Astrocyte (in vitro differentiated cells and primary cell): ENCODE measurements around the gene LLCFC1. TPM values are rescaled to one million over a fixed set of nuclear protein-coding genes. Genes with fewer than 3 reads are reported as not detected.

Experiments
- DNase-seq: peaks from one replicate; pipeline ENCODE4 v3.0.0-alpha.2; 2010; ENCODE audit warnings: low read depth
- FAIRE-seq: peaks from 2 replicates; lab custom pipeline; 2011; peaks lifted over from hg19 to GRCh38; lab: Jason Lieb, UNC
- H2AFZ ChIP-seq: 2 replicates; pipeline ENCODE4 v1.6.0; 2012; ENCODE audit warnings: low read depth, low read length, inconsistent platforms
- H3K27ac ChIP-seq: 2 replicates; pipeline ENCODE4 v1.5.1; 2011; ENCODE audit warnings: low read depth, low read length, inconsistent platforms
- H3K27me3 ChIP-seq: 2 replicates; pipeline ENCODE4 v1.6.0; 2011; ENCODE audit warnings: low read length, inconsistent platforms; ENCODE audit not compliant: insufficient read depth
- H3K36me3 ChIP-seq: 2 replicates; pipeline ENCODE4 v1.5.1; 2011; ENCODE audit warnings: low read length, inconsistent platforms; ENCODE audit not compliant: insufficient read depth
- H3K4me1 ChIP-seq: 2 replicates; pipeline ENCODE4 v1.5.1; 2011; ENCODE audit warnings: low read length, inconsistent platforms; ENCODE audit not compliant: insufficient read depth
- H3K4me2 ChIP-seq: 2 replicates; pipeline ENCODE4 v1.6.0; 2012; ENCODE audit warnings: low read length, inconsistent platforms
- H3K4me3 ChIP-seq: 2 replicates; pipeline ENCODE4 v1.5.1; 2011; ENCODE audit warnings: low read depth, mild to moderate bottlenecking, low read length, inconsistent platforms; ENCODE audit not compliant: insufficient read depth
- H3K79me2 ChIP-seq: 2 replicates; pipeline ENCODE4 v1.6.0; 2012; ENCODE audit warnings: mild to moderate bottlenecking, low read length, inconsistent platforms; ENCODE audit not compliant: insufficient read depth
- H3K9ac ChIP-seq: 2 replicates; pipeline ENCODE4 v1.6.0; 2012; ENCODE audit warnings: mild to moderate bottlenecking, low read length, inconsistent platforms
- H3K9me3 ChIP-seq: 2 replicates; pipeline ENCODE4 v1.5.1; 2012; ENCODE audit warnings: low read depth, mild to moderate bottlenecking, low read length, inconsistent platforms; ENCODE audit not compliant: insufficient read depth
- H4K20me1 ChIP-seq: 2 replicates; pipeline ENCODE4 v1.6.0; 2012; ENCODE audit warnings: low read length, inconsistent platforms; ENCODE audit not compliant: insufficient read depth
- H3K27ac Mint-ChIP-seq: one replicate; pipeline ENCODE4 v1.8.0; 2021; ENCODE audit warnings: mild to moderate bottlenecking, mixed read lengths; ENCODE audit not compliant: unreplicated experiment
- H3K27me3 Mint-ChIP-seq: one replicate; pipeline ENCODE4 v1.8.0; 2021; ENCODE audit warnings: low read depth, mixed read lengths; ENCODE audit not compliant: unreplicated experiment
- H3K36me3 Mint-ChIP-seq: one replicate; pipeline ENCODE4 v1.8.0; 2021; ENCODE audit warnings: low read depth, mixed read lengths; ENCODE audit not compliant: unreplicated experiment
- H3K4me1 Mint-ChIP-seq: one replicate; pipeline ENCODE4 v1.8.0; 2021; ENCODE audit warnings: low read depth, mixed read lengths; ENCODE audit not compliant: unreplicated experiment
- H3K4me3 Mint-ChIP-seq: one replicate; pipeline ENCODE4 v1.8.0; 2021; ENCODE audit warnings: mild to moderate bottlenecking, moderate library complexity, mixed read lengths; ENCODE audit not compliant: unreplicated experiment
- H3K9me3 Mint-ChIP-seq: one replicate; pipeline ENCODE4 v1.8.0; 2021; ENCODE audit warnings: mild to moderate bottlenecking, mixed read lengths; ENCODE audit not compliant: unreplicated experiment
- EZH2 ChIP-seq: IDR thresholded peaks from 2 replicates; pipeline ENCODE4 v1.6.1; 2012; ENCODE audit warnings: mild to moderate bottlenecking, low read length, inconsistent platforms; ENCODE audit not compliant: insufficient read depth
- total RNA-seq: library from RNA; stranded (reverse); gene quantifications from 2 replicates; pipeline ENCODE4 v1.2.1, GENCODE V29; 2021
- TF ChIP-seq, protein P1 (sequence below): IDR thresholded peaks from 2 replicates; pipeline ENCODE4 v1.5.1; 2011; ENCODE audit warnings: low read depth, mild to moderate bottlenecking, inconsistent platforms, low read length, moderate library complexity; ENCODE audit not compliant: insufficient read depth

The LLCFC1 gene
- total RNA-seq, 1 donor from 2014 or later: not detected

DNA sequence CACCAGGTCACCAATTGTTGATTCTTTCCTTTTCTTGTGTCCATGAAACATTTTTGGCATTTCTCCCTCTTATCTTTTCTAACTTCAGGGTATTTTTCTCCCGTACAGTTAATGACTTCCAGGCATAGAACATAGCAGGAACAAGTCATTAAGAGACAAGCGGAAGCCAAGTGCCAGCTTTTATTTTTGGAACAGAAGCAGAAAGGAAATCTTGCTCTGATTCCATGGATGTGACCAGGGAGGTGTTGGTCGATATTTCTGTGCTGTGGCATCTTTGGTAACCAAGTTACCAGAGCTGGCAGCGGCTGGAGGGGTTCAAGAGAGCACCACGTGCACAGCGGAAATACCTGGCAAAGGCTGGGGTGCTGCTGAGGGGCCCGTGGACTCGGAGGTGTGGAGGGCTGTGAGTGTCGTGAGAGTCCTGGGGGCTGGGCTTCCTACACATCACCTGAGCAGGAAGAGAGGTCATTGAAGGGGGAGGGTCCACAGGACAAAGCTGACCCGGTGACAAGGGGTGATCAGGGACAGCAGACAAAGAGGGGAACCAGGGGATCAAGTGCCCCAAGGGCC is 1.8 kb downstream of the LLCFC1 start:
- no peak overlapping the region for H3K27ac ChIP-seq
- DNase-seq: no peak
- no peaks in the 10 kb centered on the region for H3K36me3 Mint-ChIP-seq
- H3K4me1 ChIP-seq: no peaks in the 10 kb centered on the region
- FAIRE-seq: no peak
- no peaks in the 10 kb centered on the region for H4K20me1 ChIP-seq
- no peak overlapping the region for H3K4me3 ChIP-seq
- no peak overlapping the region for H3K27ac Mint-ChIP-seq
- no peaks in the 10 kb centered on the region for H3K36me3 ChIP-seq
- no peaks in the 10 kb centered on the region for H3K4me1 Mint-ChIP-seq
- H3K9me3 Mint-ChIP-seq: peaks cover 2% of the 10 kb centered on the region
- H3K27me3 Mint-ChIP-seq: peaks cover 42% of the 10 kb centered on the region
- no peak overlapping the region for H2AFZ ChIP-seq
- no peaks in the 10 kb centered on the region for H3K27me3 ChIP-seq
- H3K9ac ChIP-seq: no peak overlapping the region
- TF ChIP-seq EZH2: no peak
- TF ChIP-seq, protein P1, sequence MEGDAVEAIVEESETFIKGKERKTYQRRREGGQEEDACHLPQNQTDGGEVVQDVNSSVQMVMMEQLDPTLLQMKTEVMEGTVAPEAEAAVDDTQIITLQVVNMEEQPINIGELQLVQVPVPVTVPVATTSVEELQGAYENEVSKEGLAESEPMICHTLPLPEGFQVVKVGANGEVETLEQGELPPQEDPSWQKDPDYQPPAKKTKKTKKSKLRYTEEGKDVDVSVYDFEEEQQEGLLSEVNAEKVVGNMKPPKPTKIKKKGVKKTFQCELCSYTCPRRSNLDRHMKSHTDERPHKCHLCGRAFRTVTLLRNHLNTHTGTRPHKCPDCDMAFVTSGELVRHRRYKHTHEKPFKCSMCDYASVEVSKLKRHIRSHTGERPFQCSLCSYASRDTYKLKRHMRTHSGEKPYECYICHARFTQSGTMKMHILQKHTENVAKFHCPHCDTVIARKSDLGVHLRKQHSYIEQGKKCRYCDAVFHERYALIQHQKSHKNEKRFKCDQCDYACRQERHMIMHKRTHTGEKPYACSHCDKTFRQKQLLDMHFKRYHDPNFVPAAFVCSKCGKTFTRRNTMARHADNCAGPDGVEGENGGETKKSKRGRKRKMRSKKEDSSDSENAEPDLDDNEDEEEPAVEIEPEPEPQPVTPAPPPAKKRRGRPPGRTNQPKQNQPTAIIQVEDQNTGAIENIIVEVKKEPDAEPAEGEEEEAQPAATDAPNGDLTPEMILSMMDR: no peak
- H3K9me3 ChIP-seq: peaks cover 8% of the 10 kb centered on the region
- no peaks in the 10 kb centered on the region for H3K79me2 ChIP-seq
- no peak overlapping the region for H3K4me2 ChIP-seq
- H3K4me3 Mint-ChIP-seq: no peak overlapping the region

DNA sequence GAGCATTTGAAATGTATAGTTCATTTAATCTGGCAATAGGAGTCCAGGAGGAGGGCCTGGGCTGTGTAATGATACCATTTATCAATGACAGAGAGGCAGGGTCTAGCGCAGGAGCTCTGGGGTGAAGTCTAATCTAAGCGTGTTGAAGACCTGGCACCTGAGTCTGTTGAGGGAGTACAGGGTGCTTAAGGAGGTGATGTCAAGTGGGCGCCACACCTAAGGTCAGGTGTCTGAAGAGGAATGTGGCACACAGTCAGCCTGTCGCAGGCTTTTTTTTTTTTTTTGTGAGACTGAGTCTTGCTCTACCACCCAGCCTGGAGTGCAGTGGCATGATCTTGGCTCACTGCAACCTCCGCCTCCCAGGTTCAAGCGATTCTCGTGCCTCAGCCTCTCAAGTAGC is 2.3 kb downstream of the LLCFC1 start:
- Histone ChIP-seq H3K27ac (no peak overlapping the region), H3K79me2 (no peaks in the 10 kb centered on the region), H3K36me3 (no peaks in the 10 kb centered on the region), H4K20me1 (no peaks in the 10 kb centered on the region), H2AFZ (no peak overlapping the region), H3K27me3 (no peaks in the 10 kb centered on the region), H3K4me2 (no peak overlapping the region), H3K4me3 (no peak overlapping the region), H3K9ac (no peak overlapping the region), H3K4me1 (no peaks in the 10 kb centered on the region), H3K9me3 (peaks cover 8% of the 10 kb centered on the region)
- no peaks in the 10 kb centered on the region for H3K36me3 Mint-ChIP-seq
- TF ChIP-seq EZH2: no peak
- TF ChIP-seq, protein P1: no peak
- H3K4me1 Mint-ChIP-seq: no peaks in the 10 kb centered on the region
- no peak for FAIRE-seq
- peaks cover 43% of the 10 kb centered on the region for H3K27me3 Mint-ChIP-seq
- H3K27ac Mint-ChIP-seq: no peak overlapping the region
- no peak overlapping the region for H3K4me3 Mint-ChIP-seq
- DNase-seq: no peak
- H3K9me3 Mint-ChIP-seq: peaks cover 2% of the 10 kb centered on the region

DNA sequence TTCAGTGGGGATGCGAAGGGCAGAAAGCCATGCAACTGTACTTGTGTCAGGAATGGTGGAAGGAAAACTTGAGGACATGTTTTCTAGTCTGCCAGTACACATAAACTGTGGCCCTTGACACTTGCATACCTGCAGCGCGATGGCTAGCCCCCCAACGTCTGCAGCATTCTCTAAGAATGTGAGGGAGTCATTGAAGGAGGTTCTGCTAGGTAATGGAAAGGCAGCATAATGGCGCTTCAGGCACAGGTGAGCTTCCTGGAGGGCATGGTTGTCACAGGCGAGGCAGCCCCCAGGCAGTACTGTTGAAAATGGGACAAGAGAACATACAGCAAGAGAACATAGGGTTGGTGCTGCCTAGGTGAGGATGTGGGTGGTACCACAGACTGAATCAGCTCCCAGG is 3.5 kb downstream of the LLCFC1 start:
- H3K4me1 Mint-ChIP-seq: no peaks in the 10 kb centered on the region
- H3K27me3 Mint-ChIP-seq: peaks cover 47% of the 10 kb centered on the region
- no peak overlapping the region for H3K9ac ChIP-seq
- no peaks in the 10 kb centered on the region for H3K36me3 Mint-ChIP-seq
- no peak overlapping the region for H3K4me2 ChIP-seq
- H3K27ac ChIP-seq: no peak overlapping the region
- no peak overlapping the region for H3K27ac Mint-ChIP-seq
- H3K79me2 ChIP-seq: no peaks in the 10 kb centered on the region
- TF ChIP-seq, protein P1: no peak
- no peak for TF ChIP-seq EZH2
- no peaks in the 10 kb centered on the region for H3K27me3 ChIP-seq
- FAIRE-seq (no peak), DNase-seq (no peak)
- H3K4me3 ChIP-seq: no peak overlapping the region
- no peaks in the 10 kb centered on the region for H3K36me3 ChIP-seq
- H2AFZ ChIP-seq: no peak overlapping the region
- peaks cover 2% of the 10 kb centered on the region for H3K9me3 Mint-ChIP-seq
- H3K4me1 ChIP-seq: no peaks in the 10 kb centered on the region
- H3K4me3 Mint-ChIP-seq: no peak overlapping the region
- H4K20me1 ChIP-seq: no peaks in the 10 kb centered on the region
- peaks cover 8% of the 10 kb centered on the region for H3K9me3 ChIP-seq
